GM12873 (cell line): ENCODE data around the gene SMIM45.

Experiments used
- TF ChIP-seq, protein P1 (sequence below): IDR thresholded peaks from 2 replicates; pipeline ENCODE4 v1.5.1; 2012; ENCODE audit warnings: low read depth, mild to moderate bottlenecking, moderate library complexity, low read length, control low read depth; ENCODE audit not compliant: insufficient read depth; ENCODE audit errors: missing control alignments

SMIM45 gene

GRCh38 chr22:41917903-41918791, 33.8 kb upstream of the SMIM45 start:
- TF ChIP-seq, protein P1, sequence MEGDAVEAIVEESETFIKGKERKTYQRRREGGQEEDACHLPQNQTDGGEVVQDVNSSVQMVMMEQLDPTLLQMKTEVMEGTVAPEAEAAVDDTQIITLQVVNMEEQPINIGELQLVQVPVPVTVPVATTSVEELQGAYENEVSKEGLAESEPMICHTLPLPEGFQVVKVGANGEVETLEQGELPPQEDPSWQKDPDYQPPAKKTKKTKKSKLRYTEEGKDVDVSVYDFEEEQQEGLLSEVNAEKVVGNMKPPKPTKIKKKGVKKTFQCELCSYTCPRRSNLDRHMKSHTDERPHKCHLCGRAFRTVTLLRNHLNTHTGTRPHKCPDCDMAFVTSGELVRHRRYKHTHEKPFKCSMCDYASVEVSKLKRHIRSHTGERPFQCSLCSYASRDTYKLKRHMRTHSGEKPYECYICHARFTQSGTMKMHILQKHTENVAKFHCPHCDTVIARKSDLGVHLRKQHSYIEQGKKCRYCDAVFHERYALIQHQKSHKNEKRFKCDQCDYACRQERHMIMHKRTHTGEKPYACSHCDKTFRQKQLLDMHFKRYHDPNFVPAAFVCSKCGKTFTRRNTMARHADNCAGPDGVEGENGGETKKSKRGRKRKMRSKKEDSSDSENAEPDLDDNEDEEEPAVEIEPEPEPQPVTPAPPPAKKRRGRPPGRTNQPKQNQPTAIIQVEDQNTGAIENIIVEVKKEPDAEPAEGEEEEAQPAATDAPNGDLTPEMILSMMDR: no peak

DNA sequence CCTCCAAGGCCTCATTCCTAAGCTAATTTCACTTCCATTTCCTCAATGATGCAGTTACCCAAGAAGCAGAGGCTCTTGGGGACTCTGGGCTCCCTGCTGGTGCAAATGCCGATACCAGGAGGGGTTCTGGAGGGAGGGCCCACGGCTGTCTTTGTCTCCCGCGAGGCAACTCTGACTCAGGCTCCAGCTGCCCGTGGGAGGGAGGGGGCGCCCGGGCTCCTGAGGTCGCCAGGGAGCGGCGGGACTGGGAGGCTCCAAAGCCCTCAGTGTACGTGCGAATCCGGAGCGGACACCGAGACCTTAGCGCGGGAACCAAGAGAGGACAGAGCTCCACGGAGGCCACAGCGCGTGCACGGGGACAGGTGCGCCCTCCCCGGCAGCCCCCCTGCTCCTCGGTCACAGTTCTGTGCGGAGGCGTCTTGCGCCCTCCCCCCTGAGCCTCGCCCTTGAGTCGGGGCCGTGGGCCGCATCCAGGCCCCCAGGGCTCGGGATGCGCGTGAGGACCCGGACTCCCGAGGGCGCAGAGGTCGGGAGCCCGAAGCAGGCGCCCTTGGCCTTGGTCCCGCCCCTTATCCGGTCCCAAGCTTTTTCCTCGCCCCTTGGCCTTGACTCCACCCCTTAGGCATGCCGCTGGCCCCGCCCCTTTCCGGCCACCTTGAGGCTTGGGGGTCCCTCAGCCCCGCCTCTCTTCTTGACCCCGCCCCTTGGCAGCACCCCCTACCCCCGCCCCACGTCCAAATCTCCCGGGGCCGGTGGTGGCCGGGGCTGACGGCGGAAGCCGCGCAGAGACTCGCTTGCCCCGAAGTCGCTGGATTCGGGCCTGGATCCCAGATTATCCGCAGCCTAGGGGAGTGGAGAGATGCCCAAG, 32.4 kb upstream of the SMIM45 start:
- TF ChIP-seq, protein P1: no peak

DNA sequence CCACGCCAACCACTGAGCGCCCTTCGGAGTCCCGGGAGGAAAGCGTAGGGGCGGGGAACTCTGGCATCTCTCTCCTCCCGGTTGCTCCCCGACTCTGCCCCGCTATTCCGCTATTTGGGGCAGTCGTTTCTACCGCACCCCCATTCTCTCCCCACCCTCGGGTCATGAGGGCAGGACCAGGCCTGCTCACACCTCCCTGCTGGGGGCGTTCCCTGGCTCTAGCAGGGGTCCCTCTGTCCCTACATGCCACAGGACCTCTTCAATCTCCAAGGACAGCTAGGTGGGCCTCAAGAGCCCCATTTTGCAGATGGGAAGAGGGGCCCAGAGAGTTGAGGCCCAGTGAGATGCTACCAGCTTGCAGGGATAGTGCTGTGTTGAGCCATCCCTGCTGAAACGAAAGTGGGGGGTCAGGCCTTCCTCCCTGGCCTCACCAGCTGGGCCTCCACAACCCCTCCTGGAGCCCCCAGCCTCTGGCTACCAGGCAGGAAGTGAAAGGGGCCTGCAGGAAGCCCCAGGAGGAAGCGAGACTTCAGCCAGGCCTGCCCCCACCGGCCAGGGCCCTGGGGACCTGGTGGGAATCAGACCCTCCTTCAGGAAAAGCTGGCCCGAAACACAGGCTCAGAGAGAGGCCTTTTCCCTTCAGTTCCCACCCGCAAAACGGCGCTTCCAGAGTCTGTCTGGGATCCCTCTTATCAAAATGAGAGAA, 31.5 kb upstream of the SMIM45 start:
- TF ChIP-seq, protein P1: no peak

DNA sequence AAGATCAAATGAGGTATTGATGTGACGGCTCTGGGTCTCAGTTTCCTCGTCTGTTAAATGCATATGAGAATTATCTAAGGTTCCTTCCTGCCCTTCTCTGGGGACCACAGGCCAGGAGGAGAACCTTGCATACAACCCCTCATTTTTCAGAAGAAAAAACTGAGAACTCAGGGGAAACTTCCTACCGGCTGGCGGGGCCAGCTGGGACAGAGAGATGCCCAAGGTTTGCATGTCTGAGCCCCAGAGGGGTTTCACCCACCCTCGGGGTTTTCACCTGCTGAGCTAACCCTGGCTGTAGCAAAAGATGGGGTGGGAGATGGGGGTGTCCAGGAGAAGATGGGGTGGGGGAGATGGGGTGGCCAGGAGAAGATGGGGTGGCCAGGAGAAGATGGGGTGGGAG, 29.6 kb upstream of the SMIM45 start:
- TF ChIP-seq, protein P1: no peak

DNA sequence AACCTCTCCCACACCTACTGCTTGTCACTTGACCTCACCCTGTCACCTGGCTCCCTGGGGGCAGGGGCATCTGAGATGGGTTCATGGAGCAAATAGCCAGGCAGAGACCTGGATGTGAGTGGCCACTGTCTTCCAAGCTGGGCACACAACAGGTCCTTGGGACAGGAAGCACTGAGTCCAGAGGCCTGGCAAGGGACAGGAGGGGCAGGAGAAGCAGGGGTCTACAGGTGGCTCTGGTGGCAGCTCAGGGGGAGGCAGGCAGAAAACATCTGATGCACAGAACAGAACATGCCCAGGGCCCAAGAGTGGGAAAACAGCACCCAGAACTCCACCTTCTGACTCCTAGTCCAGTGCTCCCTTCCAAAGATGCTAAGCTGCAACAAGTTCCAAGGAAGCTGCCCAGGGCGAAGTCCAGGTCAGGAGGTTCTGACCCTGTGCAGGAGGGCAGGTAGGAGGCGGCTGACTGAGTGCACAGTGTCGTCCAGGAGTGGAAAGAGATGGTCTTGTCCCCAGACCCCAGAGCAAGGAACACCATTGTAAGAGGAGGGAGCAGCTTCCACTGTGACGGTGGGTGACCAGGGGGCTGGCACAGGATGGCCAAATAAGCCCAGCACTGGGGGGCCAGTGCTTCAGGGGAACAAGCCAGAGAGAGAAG, 28.9 kb upstream of the SMIM45 start:
- TF ChIP-seq, protein P1: no peak

DNA sequence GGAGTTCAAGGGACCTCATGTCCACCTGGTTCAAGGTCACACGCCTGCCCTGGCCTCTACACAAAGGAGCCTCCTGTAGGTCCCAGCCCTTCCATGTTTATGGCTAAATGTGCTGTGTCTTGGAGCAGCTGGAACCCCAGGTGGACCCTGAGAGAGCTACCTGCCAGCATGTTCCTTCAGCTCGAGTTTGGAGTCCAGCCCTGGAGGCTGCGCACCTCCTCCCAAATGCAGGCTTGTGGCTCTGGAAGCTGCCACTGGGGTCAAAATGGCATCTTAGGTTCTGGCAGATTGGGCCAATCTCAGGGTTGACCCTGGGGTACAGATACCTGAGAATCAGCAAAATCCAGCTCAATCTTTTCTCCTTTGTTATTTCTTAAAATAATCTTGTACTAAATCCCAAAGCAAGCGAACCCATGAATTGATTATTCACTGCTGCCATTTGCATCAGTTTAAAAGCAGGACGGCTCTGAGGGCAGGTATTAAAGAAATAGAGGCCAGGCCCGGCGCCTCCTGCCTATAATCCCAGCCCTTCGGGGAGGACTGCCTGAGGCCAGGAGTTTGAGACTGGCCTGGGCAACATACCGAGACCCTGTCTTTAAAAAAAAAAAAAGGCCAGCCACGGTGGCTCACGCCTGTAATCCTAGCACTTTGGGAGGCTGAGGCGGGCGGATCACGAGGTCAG, 28.2 kb upstream of the SMIM45 start:
- TF ChIP-seq, protein P1: no peak
